ENCODE results near the gene VASP.

Gene VASP

DNA sequence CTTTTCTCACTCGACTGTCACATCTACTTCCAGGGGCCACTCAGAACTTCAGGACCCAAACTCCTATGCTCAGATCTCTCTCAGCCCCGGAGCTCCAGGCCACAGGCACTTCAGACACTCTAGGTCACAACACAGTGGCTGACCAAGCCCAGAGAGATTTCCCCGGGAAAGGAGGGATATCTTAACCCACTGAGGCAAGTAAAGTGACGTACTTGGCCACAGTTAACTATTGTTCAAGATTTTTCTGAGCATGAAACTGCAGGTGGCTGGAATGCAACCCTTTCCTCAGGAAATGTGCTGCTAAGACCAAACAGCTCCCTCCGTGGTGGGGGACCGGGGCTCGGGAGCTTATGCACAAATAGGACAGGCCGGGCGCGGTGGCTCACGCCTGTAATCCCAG lies 53.4 kb downstream of the VASP start:
- no peak for DNase-seq

DNA sequence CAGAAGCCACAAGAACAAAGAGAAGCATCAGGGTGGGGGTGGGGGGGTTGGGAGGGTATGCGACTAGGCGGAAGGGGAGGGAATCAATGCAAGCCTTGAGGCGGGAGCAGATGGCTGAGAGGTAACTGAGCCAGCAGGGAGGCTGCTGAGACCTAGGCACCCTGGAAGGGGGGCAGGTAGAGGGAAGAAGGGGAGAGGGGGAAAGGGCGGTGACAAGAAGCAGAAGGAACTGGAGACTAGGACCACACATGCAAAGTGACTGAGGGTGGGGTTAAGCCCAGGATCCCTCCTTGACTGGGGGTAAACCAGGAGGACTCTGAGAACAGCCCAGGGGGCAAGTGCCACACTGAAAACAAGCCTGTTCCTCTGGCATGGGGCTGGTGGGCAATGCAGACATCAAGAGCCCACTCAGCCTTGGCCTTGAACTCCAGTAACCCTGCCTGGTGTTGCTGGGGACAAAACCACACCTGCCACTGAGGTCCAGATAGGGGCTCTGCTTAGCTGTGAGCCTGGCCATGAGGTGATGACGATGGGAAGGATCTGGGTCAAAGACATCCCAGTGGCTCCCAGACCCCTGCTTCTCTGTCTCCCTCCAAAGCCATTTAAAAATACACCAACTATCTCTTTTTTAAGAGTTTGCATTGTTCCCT lies 57.0 kb downstream of the VASP start:
- DNase-seq, result no peak

DNA sequence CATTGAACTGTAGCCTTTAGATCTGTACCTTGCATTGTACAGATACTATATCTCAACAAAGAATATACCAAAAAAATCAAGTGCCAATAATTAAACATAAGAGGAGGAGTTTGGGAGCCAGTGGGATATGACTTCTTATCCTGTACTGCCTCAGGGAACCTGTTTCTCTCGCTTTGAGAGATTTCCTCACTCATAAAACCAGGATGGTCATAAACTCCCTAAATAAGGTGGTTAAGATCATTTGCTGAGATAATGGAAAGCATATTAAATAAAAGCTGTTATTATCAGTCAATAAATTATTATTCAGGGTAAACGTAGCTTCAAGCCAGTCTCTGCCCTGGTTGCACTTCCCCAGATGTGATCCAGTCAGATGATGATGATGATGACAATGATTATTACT lies 60.3 kb downstream of the VASP start:
- no peak for DNase-seq

DNA sequence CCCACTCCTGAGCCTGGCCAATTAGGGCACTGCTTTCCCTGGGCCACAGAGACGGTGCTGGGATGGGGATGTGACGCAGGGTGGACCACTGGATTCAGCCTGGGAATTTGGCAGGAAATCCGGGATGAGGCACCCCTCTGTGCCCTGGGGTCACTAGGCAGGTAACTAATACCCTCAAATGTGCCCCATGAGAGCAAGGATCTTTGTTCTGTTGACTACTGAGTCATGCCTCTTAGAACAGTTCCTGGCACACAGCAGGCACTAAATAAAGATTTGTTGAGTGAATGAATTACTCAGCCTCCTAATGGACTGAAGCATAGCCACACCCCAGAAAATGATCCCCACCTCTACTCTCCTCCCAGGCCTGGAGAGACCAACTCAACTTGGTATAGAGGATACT lies 61.5 kb downstream of the VASP start:
- DNase-seq, result peak; percentile 43

DNA sequence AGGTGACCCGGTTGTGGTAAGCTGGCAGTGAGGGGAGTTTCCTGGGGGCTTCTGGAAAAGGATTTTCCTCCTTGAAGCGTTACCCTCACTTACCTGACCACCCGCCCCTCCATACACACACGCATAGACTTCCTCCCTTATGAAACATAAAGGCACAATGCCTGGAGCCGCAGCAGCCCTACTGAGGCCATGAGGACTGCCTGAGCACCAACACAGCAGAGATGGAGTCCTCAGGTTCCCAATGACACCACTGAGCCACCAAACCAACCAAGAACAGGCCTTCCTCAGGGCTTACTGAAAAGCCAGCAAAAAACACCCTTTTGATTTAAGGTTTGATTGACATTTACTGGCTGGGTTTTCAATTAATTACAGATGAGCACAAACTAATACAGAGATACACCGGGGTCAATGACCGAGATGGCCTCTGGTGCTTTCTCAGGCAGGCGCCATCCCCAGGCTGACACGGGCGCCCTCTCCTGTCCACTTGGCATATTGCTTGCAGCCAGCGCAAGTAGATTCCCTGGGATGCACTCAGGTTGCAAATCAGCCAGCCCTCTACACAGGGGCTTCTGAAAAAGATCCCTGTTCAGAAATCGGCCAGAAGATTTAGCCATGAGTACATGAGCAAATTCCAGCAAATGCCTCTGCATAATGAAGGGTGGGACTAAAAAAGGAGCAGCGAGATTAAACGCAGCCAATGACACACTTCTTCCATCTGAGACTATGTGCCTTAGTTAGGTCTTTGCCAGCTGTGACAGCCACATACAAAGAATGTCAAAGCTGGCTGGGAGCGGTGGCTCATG lies 62.5 kb downstream of the VASP start:
- peak; percentile 48 for DNase-seq

DNA sequence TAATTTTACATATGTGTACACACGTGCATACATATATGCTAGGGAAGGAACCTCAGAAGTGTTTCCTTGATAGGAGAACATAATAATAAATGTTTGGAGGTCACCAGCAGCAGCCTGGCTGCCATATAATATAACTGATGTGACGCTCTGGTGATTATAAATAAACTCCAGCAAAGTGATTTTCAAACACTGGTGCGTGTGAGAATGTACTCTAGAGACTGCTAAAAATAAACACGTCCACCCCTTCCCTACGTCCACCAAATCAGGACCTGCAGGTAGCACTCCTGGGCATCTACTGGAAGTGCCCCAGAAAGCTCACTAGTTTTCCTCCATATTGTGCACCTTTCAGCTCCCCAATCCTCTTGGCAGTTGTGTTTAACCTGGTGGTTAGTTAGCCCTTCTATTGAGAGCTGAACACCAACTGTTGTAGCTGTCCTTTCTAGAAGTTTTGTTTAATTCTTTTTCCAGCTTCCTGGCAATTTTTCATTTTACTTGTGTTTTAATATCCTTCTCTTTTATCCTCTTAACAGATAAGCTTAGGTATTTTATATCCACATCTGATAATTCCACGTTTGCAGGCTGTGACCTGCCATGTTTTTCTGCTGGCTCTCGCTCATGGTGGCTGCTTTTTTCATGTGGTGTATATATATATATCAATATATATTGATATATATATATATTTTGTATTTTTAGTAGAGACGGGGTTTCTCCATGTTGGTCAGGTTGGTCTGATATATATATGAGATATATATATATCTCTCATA lies 64.4 kb downstream of the VASP start:
- no peak for DNase-seq

DNA sequence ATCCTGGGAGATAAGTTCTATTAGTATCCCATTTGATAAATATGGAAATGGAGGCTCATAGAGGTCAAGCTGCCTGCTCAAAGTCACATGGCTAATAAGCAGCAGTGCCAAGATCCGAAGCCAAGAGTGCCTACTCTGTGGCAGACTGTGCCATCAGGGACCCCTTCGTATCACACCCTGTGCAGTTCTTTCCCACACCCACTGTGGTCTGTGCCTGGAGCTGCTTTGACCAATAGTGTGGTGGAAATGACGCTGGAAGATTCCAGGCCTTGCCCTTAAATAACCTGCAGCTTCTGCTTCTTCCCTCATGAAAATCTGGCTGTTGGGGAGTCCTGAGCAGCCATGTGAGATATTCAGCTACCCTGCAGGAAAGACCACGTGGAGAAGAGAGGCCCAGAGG lies 67.2 kb downstream of the VASP start:
- no peak for DNase-seq

DNA sequence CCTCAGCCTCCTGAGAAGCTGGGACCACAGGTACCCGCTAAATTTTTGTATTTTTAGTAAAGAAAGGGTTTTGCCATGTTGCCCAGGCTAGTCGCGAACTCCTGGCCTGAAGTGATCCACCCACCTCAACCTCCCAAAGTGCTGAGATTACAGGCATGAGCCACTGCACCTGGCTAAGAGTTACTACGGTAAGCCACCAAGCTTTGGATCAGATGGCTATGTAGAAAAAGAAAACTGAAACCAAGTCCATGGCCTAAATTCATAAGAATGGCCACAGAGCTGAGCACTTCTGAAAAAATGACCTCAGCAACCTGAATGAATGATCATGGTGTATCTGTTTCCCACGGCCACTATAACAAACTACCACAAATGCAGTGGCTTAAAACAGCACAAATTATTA lies 67.9 kb downstream of the VASP start:
- DNase-seq, result no peak
